Spleen (tissue), 11 donors: ENCODE measurements around the gene PARD3. TPM values are rescaled to one million over a fixed set of nuclear protein-coding genes. Genes with fewer than 3 reads are reported as not detected.

Experiments
- DNase-seq: peaks from one replicate; pipeline ENCODE4 v3.0.0-alpha.2; 2020
- H3K27ac ChIP-seq, 8 donors: fragments of 200-600 bp; sonication (generic) in 7 of 8; 1 replicate in 4 of 8; 2 replicates in 4 of 8; pipeline versions ENCODE4 v1.5.0 to v1.8.0; 2016 to 2021; ENCODE audit warnings: inconsistent platforms in 4 of 8, mild to moderate bottlenecking in 4 of 8, moderate library complexity in 1 of 8
- H3K27me3 ChIP-seq, 7 donors: fragments of 200-600 bp; sonication (generic) in 6 of 7; replicated peaks in 1 of 7; 1 replicate in 4 of 7; 2 replicates in 3 of 7; pipeline versions ENCODE4 v1.5.0 to v1.8.0; 2016 to 2021; ENCODE audit warnings: inconsistent platforms in 3 of 7, mild to moderate bottlenecking in 1 of 7
- H3K36me3 ChIP-seq, 6 donors: fragments of 200-600 bp; sonication (generic) in 5 of 6; 1 replicate in 4 of 6; 2 replicates in 2 of 6; pipeline versions ENCODE4 v1.5.0 to v1.8.0; 2016 to 2021; ENCODE audit warnings: inconsistent platforms in 2 of 6
- H3K4me1 ChIP-seq, 6 donors: fragments of 200-600 bp; sonication (generic) in 5 of 6; 1 replicate in 3 of 6; 2 replicates in 3 of 6; pipeline versions ENCODE4 v1.5.0 to v1.8.0; 2016 to 2021; ENCODE audit warnings: inconsistent platforms in 3 of 6
- H3K4me3 ChIP-seq, 8 donors: fragments of 200-600 bp; sonication (generic) in 7 of 8; 1 replicate in 4 of 8; 2 replicates in 4 of 8; pipeline versions ENCODE4 v1.5.0 to v1.8.0; 2016 to 2021; ENCODE audit warnings: inconsistent platforms in 4 of 8, mild to moderate bottlenecking in 4 of 8, moderate library complexity in 2 of 8
- H3K9me3 ChIP-seq, 8 donors: fragments of 200-600 bp; sonication (generic) in 7 of 8; 1 replicate in 4 of 8; 2 replicates in 4 of 8; pipeline versions ENCODE4 v1.5.0 to v1.8.0; 2016 to 2021; ENCODE audit warnings: inconsistent platforms in 4 of 8
- POLR2A ChIP-seq, 3 donors: fragments of 450-650 bp; IDR thresholded peaks; one replicate each; pipeline ENCODE4 v1.5.1; 2017; ENCODE audit warnings: antibody characterized with exemption in 3 of 3, mild to moderate bottlenecking in 1 of 3
- POLR2AphosphoS5 ChIP-seq, 3 donors: sonication (generic); formaldehyde crosslinking; IDR thresholded peaks; one replicate each; pipeline ENCODE4 v1.5.1; 2017; ENCODE audit warnings: antibody characterized with exemption in 3 of 3
- WGBS, 5 donors: extraction: QIAGEN DNeasy Blood & Tissue Kit in 3 of 5; methylation state at CpG; one replicate each; pipeline versions ENCODE4 v1.1.5 to v1.1.7; 2013 to 2018; 5-methylcytosine and 5-hydroxymethylcytosine counted together
- intact Hi-C: fragments of 100-400 bp; cut with DNase I; formaldehyde crosslinking; loops from one replicate; pipeline ENCODE4 v1.15.0; 2023; ENCODE audit warnings: low total_unique reads
- polyA plus RNA-seq, 3 donors: library from polyadenylated mRNA; stranded (reverse); fragments of 200-250 nt; gene quantifications; one replicate each; pipeline ENCODE4 v1.2.1, GENCODE V29; 2013
- total RNA-seq, 7 donors: library from RNA; depleted of rRNA in 3 of 7; stranded (reverse); fragments of >200 nt in 3 of 7; fragmentation: NEBNext Ultra II Directional in 4 of 7; extraction: Animal tissue kit (Norgen Biotek cat#: 25700) in 4 of 7; gene quantifications; one replicate each; pipeline versions ENCODE4 v1.1.0 to v1.2.1, GENCODE V29; 2016 to 2021
- TF ChIP-seq, protein P1 (sequence below), 11 experiments: fragments of 200-600 bp in 7 of 11; fragments of 450-650 bp in 4 of 11; sonication (generic) in 4 of 11; IDR thresholded peaks in 8 of 11; conservative IDR thresholded peaks in 3 of 11; 1 replicate in 7 of 11; 2 replicates in 4 of 11; pipeline versions ENCODE4 v1.4.0 to v1.8.0; 2016 to 2021; ENCODE audit warnings: antibody characterized with exemption in 11 of 11, inconsistent platforms in 4 of 11, mild to moderate bottlenecking in 1 of 11
- donor health status: healthy with polysubstance abuse.
- donor health status: DM: no; HTN: no; CAD: no; lungs with moderate emphysema.
- donor health status: DM: no; HTN: no; CAD: no.
- donor health status: Bipolar disorder and iron deficiency.
- donor health status: healthy.
- donor health status: DM: no; HTN: no; CAD: no.
- donor health status: DM: yes; HTN: yes; CAD: no.

PARD3 gene
- total and polyA plus RNA-seq, 10 donors: 2.8 to 18.9 (median 10.8) TPM

DNA sequence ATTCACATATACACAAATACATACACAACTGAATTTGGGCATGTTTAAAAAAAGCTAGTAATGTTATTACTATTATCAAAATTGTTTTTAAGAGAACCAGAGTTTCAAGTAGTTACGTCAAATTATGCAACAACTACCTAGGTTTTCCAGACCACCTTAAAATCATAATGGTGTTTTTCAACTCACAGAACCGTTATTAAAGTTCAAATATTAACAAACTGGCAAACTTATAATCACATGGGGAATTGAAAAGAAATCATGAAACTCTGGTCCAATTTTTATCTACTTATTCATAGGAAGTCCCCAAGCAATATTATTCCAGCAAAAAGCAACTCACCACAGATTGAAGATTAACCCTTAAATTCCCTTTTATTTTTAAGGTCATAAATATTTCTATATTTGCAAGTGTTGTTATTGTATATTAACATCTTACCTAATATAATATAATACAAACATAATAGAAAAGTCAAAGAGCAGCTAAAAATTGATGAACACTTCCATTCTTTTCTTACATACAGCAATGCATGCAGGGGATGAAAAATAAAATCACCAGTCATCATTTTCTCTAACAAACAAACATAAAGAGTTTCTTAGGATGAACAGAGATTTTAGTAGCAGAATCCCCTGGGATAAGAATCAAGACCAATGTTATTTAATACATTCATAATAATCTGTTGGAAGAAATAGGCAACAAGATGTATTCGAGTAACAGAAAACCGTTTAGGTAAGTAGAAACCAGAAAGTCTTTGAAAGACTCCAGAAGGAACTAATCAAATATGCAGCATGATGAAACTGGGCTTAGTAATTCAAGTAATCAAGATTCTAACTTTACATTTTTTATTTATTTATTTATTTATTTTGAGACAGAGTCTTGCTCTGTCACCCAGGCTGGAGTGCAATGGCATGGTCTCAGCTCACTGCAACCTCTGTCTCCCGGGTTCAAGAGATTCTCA is 391.1 kb downstream of the PARD3 start:
- WGBS, 5 donors: 79 to 90% (median 82%) methylated on average over 5 of the region's 5 CpGs
- H3K27ac ChIP-seq: no peak overlapping the region
- H3K36me3 ChIP-seq: no peaks in the 10 kb centered on the region
- no peak overlapping the region for H3K4me3 ChIP-seq
- no peak for TF ChIP-seq POLR2AphosphoS5 (IDR thresholded peaks at IDR 0.05)
- TF ChIP-seq, protein P1, sequence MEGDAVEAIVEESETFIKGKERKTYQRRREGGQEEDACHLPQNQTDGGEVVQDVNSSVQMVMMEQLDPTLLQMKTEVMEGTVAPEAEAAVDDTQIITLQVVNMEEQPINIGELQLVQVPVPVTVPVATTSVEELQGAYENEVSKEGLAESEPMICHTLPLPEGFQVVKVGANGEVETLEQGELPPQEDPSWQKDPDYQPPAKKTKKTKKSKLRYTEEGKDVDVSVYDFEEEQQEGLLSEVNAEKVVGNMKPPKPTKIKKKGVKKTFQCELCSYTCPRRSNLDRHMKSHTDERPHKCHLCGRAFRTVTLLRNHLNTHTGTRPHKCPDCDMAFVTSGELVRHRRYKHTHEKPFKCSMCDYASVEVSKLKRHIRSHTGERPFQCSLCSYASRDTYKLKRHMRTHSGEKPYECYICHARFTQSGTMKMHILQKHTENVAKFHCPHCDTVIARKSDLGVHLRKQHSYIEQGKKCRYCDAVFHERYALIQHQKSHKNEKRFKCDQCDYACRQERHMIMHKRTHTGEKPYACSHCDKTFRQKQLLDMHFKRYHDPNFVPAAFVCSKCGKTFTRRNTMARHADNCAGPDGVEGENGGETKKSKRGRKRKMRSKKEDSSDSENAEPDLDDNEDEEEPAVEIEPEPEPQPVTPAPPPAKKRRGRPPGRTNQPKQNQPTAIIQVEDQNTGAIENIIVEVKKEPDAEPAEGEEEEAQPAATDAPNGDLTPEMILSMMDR (IDR thresholded peaks at IDR 0.05 in 8 of 11, conservative IDR thresholded peaks at IDR 0.05 in 3 of 11): no peak
- TF ChIP-seq POLR2A (IDR thresholded peaks at IDR 0.05): no peak
- no peaks in the 10 kb centered on the region for H3K9me3 ChIP-seq
- intact Hi-C loops: no loop called here
- no peaks in the 10 kb centered on the region for H3K27me3 ChIP-seq
- DNase-seq: no peak
- H3K4me1 ChIP-seq: no peaks in the 10 kb centered on the region

DNA sequence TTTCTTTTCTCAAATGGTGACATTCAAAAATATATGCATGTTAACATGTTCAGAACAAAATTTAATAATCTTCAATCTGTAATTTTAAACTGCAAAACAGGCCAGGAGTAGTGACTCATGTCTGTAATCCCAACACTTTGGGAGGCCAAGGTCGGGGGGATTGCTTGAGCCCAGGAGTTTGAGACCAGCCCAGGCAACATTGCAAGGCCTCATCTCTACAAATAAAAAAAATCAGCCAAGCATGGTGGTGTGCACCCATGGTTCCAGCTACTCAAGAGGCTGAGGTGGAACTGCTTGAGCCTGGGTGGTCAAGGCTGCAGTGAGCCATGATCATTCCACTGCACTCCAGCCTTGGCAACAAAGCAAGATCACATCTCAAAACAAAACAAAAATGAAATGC is 394.3 kb downstream of the PARD3 start:
- no peaks in the 10 kb centered on the region for H3K27me3 ChIP-seq
- H3K36me3 ChIP-seq: no peaks in the 10 kb centered on the region
- intact Hi-C loops: no loop called here
- 0 to 68% (median 33%) methylated on average over 1 of the region's 1 CpG for WGBS, 5 donors
- TF ChIP-seq, protein P1 (IDR thresholded peaks at IDR 0.05 in 8 of 11, conservative IDR thresholded peaks at IDR 0.05 in 3 of 11): no peak
- TF ChIP-seq POLR2AphosphoS5 (IDR thresholded peaks at IDR 0.05) (no peak), POLR2A (IDR thresholded peaks at IDR 0.05) (no peak)
- H3K27ac ChIP-seq: no peak overlapping the region
- H3K9me3 ChIP-seq: no peaks in the 10 kb centered on the region
- H3K4me1 ChIP-seq: no peaks in the 10 kb centered on the region
- no peak overlapping the region for H3K4me3 ChIP-seq
- DNase-seq: no peak

DNA sequence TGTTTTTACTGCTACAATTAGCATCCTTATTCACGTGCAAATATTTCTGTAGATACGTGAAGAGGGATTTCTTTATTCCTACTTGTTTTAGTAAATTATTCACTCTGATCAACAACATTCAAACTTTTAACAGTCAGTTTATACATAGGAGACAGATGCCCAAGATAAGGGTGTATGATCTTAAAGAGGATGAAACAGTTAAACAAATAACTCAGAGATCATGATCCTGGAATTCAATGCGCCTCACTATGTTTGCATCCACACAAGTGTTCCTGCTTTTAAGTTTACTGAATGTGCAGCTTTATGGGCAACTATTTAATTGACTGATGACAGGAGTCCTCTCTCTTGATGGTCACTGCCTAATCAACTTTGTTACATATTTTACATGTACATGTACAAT is 394.8 kb downstream of the PARD3 start:
- TF ChIP-seq POLR2AphosphoS5 (IDR thresholded peaks at IDR 0.05) (no peak), POLR2A (IDR thresholded peaks at IDR 0.05) (no peak)
- TF ChIP-seq, protein P1 (IDR thresholded peaks at IDR 0.05 in 8 of 11, conservative IDR thresholded peaks at IDR 0.05 in 3 of 11): no peak
- H3K4me1 ChIP-seq: no peaks in the 10 kb centered on the region
- WGBS, 5 donors: 87 to 94% (median 90%) methylated on average over 3 of the region's 3 CpGs

DNA sequence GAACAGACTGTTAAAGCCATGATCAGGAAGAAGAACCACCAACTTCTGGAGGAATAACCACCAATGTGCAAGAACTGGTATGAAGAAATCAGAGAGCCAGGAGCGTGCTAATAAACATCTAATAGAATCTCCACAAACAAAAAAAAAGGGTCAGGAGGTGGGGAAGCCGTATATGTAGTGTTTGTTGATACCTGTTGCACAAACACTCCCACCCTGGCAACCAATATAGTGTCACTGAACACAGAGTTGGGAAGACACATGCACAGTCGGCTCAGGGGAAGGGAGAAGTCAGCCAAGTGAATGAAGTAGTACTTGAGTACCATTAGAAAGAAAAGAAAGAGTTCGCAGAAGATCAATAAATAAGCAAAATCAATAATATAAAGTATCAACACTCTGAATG is 400.1 kb downstream of the PARD3 start:
- H3K4me3 ChIP-seq: no peak overlapping the region
- no peaks in the 10 kb centered on the region for H3K36me3 ChIP-seq
- no peaks in the 10 kb centered on the region for H3K4me1 ChIP-seq
- DNase-seq: no peak
- no peaks in the 10 kb centered on the region for H3K9me3 ChIP-seq
- 77 to 91% (median 84%) methylated on average over 4 of the region's 4 CpGs for WGBS, 5 donors
- intact Hi-C loops: no loop called here
- H3K27ac ChIP-seq: no peak overlapping the region
- no peak for TF ChIP-seq POLR2AphosphoS5 (IDR thresholded peaks at IDR 0.05)
- no peak for TF ChIP-seq POLR2A (IDR thresholded peaks at IDR 0.05)
- no peaks in the 10 kb centered on the region for H3K27me3 ChIP-seq

More for the DNA sequence above, 394.8 kb downstream of the PARD3 start:
- no peak for DNase-seq
- Histone ChIP-seq H3K27ac (no peak overlapping the region), H3K9me3 (no peaks in the 10 kb centered on the region), H3K36me3 (no peaks in the 10 kb centered on the region), H3K27me3 (no peaks in the 10 kb centered on the region), H3K4me3 (no peak overlapping the region)
- intact Hi-C loops: no loop called here
